HG03520 (cell line): Measurements from ENCODE around the gene SLC38A3.

ENCODE experiments used
- ATAC-seq: cut with Tn5 transposase; IDR thresholded peaks from one replicate; pipeline ENCODE4 v1.9.1; 2021; ENCODE audit warnings: mild to moderate bottlenecking, moderate library complexity; ENCODE audit not compliant: unreplicated experiment

SLC38A3 gene

DNA sequence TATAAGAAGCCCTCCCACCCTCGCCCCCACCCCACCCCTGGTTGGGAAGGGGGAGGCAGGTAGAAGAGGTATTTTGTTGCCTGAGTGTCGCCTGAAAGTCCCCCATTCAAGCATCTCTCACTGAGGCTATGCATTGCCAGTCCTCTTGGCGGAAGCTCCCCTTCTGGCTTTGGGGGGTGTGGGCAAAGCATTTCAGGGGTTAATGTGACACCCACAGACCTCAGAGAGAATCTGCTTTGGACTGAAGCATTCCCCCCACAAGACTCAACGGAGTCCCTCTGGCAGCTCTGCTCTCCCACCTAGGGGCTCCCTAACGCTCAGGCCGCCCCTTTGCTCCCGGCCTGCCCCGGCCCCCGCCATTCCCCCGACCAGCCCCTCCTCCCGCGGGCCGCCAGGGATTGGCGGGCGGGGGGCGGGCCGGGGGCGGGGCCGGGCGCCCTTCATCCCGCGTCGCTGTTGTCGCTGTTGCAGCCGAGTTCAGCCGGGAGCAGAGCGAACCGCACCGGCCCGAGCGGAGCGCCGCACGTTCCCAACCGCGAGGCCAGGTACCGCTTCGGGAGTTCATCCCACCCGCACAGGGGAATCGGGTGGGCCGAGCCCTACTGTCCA is at the start of gene SLC38A3:
SLC38A3 (plus strand) TSS at position 468 of the 609 bp plus-strand sequence. CDS start 8,929 bp downstream, outside the sequence.
- no peak for ATAC-seq

DNA sequence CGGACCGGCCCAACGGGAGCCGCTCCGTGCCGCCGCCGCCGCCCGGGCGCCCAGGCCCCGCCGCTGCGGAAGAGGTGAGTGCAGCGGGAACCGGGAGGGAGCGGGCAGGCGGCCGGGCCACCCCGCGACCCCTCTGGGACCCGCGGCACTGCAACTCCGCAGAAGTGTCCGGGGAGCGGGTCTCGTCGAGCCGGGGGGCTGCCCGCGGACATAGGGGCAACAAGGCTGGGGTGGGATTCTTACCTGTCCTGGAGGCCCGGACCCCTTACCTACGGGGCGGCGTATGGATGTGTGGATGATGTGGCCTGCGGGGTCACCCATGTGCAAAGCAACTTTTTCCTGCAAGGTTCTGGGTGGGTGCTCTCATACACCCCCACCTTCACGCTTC is 49.6 kb upstream of the SLC38A3 start:
- no peak for ATAC-seq

DNA sequence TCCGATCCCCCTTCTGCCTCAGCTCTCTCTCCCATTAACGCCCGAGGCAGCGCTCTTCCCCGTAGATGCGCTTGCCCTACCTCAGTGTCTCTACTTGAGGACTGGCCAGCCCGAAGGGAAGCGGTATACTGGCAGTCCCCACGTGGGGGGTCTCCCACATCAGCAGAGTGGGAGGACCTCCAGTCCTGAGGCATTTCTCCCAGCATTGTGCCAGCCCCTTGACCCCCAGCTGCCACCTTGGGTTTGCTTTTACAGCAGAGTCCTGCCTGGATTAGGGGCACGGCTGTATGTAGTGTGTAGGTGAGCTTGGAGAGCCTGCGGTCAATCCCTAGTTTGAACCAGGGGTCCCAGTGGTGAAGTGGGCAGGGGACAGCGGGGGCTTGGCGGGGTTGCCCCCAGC is 49.2 kb upstream of the SLC38A3 start:
- ATAC-seq, result no peak

DNA sequence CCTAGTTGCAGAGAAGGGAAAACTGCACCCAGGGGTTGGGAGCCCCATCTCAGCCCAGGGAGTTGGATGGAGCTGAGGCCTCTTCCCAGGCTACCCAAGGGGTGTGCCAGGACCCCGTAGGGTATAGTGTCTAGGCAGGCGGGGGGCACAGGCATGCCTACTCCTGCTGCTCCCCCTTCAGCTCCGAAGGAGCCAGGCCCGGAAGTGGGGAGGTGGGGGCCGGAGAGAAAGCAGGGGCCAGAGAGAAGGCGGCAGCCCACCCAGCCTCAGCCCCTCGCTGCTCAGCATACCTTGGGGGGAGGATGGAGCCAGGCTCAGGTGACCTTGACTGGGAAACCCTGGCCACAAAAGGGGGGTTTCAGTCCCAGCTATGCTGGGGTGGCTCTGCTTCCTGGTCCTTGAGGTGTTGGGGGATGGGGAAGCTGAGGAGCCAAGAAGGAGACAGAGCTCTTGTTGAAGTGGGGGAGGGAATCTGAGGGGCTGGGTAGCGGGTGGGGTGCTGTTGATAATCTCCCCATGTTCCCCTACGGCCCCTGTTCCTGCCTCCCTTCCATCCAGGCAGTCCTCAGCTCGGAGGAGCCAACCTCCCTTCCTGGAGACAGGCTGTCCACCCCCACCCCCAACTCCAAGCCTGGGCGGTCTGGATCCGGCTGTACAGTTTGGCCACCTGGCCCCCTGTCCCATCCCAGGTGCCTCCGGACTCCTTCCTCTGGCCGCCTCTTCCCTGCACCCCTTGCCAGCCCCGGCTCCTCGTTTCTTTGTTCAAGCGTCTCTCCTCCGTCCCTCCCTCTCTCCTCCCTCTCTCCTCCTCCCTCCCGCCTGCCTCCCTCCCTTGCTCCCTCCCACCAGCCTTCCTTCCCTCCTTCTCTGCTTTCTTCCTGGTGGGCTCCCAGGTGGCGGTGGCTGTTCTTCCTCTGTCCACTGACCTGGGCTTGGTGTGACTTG is 48.2 kb upstream of the SLC38A3 start:
- no peak for ATAC-seq

- ATAC-seq, result no peak
These were observed 47.1 kb upstream of the SLC38A3 start for GRCh38 chr3:50157827-50158529.

DNA sequence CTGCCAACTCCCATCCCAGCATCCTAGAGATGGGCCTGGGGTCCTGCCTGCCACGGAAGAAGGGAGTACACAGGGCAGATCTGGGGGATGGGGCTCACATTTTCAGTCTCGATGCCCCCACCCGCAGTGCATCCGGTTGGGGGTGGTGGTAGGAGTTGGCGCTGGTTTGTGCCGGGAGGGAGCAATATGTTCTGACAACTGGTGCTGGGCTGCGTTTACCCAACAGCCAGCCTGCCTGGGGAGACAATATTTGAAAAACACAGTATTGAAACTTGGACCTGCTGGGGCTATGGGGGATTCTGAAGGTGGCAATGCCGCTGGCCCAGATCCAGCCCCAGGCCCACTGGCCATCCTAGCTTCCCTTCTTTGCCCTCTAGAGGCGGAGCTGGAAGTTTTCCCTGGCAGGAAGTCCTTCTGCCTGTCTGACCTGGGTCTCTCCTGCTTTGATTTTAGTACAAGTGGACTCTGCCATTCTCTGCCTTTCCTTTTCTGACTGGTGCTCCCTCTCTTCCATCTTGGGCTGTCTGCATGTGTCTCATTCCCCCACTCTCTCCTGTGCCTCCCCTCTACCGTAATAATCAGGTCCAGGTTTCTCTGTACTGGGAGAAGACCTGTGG is 46.4 kb upstream of the SLC38A3 start:
- ATAC-seq, result no peak

- no peak for ATAC-seq
These were observed 44.5 kb upstream of the SLC38A3 start for GRCh38 chr3:50160561-50160983.

GRCh38 chr3:50161320-50161719 is 43.8 kb upstream of the SLC38A3 start:
- ATAC-seq, result no peak

DNA sequence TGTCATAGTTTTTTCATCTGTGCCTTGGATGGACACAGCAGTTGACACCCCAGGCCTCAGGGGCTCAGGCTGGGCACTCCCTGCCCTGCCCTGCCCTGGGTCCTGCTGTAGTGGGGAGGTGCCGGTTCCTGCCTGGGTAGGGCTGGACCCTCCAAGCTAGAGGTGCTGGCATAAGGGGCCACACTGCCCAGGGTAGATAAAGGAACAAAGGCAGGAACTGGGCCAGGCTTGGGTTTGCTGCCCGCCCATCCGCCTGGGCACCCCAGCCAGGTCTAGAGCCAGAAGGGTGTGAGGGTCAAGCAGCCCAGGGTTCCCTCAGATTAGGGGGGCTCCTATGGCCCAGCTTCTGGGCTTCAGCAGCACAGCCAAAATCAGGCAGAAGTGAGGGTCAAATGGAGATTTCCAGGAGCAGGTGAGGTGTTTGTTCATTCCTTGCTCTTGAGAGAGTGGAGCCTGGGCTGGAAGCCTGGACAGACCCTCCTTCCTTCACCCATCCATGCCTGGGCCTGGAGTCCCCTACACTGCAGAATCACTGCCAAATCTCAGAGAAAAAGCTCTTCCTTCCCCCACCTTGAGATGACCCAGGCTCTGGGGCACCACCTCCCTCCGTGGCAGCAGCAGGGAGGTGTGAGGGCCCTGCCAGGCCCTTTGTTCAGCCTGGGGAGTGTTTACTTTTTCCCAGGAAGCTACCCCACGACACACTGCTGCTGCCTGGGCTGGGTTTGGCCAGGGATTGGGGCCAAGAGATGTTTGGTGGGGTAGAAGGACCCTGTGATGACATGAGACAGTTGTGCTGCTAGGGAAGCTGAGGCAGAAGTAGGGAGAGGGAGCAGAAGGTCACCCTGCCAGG is 42.8 kb upstream of the SLC38A3 start:
- ATAC-seq, result no peak

GRCh38 chr3:50163572-50164455 is 41.3 kb upstream of the SLC38A3 start:
- ATAC-seq, result no peak

- ATAC-seq, result no peak
These were observed 40.6 kb upstream of the SLC38A3 start for GRCh38 chr3:50164481-50164880.

DNA sequence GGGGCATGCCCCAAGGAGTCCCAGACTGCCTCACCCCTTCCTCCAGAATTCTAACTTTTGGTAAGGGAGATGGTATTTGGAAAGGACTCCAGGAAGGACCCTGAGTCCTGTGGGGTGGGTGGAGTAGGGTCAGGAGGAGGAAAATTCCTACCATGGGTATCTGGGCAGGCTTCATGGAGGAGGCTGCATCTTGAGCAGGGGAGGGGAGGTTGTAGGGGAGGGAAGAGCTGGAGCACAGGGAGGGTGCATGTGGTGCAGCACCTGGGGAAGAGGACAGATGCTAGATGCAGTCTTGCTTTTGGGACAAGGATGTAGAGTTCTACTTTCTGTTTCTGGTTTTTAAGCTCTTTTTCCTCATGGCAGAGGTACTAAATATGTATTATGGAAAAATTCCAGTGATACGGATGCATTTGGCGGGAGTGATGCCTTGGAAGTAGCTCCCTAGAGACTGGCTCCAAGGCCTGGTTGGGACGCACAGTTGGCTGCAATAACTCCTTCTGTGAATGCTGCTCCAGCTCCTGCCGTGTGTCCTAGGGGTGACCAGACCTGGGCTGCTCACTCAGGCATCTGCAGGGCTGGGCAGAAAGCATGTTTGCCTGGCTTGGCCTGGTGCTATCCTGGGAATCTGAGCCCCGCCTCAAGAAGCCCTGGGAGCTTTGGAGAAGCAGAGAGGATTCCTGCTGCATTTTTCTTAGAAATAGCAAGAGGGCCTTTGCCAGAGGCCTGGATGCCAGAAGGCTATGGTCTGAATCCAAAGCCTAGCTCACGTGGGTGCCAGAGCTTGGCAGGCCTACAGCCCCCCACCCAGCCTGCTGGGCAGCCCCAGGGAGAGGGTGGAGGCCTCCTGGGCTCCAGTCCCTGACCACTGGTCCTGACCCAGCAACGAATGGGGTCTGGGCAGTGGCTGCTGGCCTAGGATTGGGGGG is 39.8 kb upstream of the SLC38A3 start:
- no peak for ATAC-seq

- ATAC-seq, result no peak
These were observed 39.0 kb upstream of the SLC38A3 start for GRCh38 chr3:50165910-50166538.

DNA sequence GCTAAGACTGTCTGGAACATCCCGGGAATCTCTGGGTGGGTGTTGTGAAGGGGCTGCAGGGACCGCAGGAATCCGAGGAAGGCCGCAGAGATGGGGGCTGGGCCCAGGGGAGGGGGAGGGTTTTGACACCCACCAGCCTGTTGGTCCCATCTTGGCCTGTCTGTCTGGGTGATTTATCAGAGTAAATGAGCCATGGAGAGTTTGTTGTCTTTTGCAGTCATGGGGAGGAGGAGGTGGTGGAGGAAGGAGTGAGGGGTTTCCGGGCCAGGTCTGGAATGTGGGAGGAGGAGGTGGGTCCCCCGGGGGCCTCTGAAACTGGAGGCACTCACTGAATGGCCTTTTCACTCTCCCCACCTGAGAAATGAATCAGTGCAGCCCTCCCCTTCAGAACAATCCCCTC is 38.5 kb upstream of the SLC38A3 start:
- no peak for ATAC-seq

GRCh38 chr3:50167069-50167840 is 37.8 kb upstream of the SLC38A3 start:
- no peak for ATAC-seq

- ATAC-seq, result no peak
These were observed 37.2 kb upstream of the SLC38A3 start for GRCh38 chr3:50167841-50168209.

GRCh38 chr3:50168388-50168787 is 36.7 kb upstream of the SLC38A3 start:
- no peak for ATAC-seq
